A549 (cell line): ENCODE data around the gene AIP.

Experiments
- CBX2 ChIP-seq: fragments of 200-600 bp; sonication (generic); IDR thresholded peaks from 2 replicates; pipeline ENCODE4 v1.6.1; 2016; ENCODE audit warnings: low read depth, mild to moderate bottlenecking, borderline replicate concordance
- CTCF ChIP-seq: fragments of >200 bp; sonication (Bioruptor Twin); formaldehyde crosslinking; IDR thresholded peaks from 3 replicates; pipeline ENCODE4 v1.5.1; 2016
- EHMT2 ChIP-seq: fragments of 200-600 bp; sonication (generic); IDR thresholded peaks from 2 replicates; pipeline ENCODE4 v1.6.1; 2016; ENCODE audit warnings: antibody characterized with exemption, low read depth, mild to moderate bottlenecking, moderate library complexity
- ELK1 ChIP-seq: fragments of 150-350 bp; IDR thresholded peaks from 2 replicates; pipeline ENCODE4 v1.6.1; 2014; ENCODE audit warnings: low read depth, mild to moderate bottlenecking, low read length
- MYC ChIP-seq: IDR thresholded peaks from 2 replicates; pipeline ENCODE4 v1.6.1; 2012; ENCODE audit warnings: mild to moderate bottlenecking, inconsistent platforms, low read length, improper control_type of control experiment, borderline replicate concordance
- POLR2A ChIP-seq: IDR thresholded peaks from 2 replicates; pipeline ENCODE4 v1.6.1; 2012; ENCODE audit warnings: mild to moderate bottlenecking, low read length
- RNF2 ChIP-seq: fragments of 200-600 bp; sonication (generic); IDR thresholded peaks from 2 replicates; pipeline ENCODE4 v1.6.1; 2016; ENCODE audit warnings: low read depth, mild to moderate bottlenecking, antibody characterized with exemption, moderate library complexity, borderline replicate concordance
- SREBF2 ChIP-seq: fragments of 450-650 bp; IDR thresholded peaks from 2 replicates; pipeline ENCODE4 v1.6.1; 2014; ENCODE audit warnings: mild to moderate bottlenecking, moderate library complexity
- TF ChIP-seq, protein P1 (sequence below): fragments of >200 bp; sonication (Bioruptor Twin); formaldehyde crosslinking; IDR thresholded peaks from 3 replicates; pipeline ENCODE4 v1.6.1; 2016

DNA sequence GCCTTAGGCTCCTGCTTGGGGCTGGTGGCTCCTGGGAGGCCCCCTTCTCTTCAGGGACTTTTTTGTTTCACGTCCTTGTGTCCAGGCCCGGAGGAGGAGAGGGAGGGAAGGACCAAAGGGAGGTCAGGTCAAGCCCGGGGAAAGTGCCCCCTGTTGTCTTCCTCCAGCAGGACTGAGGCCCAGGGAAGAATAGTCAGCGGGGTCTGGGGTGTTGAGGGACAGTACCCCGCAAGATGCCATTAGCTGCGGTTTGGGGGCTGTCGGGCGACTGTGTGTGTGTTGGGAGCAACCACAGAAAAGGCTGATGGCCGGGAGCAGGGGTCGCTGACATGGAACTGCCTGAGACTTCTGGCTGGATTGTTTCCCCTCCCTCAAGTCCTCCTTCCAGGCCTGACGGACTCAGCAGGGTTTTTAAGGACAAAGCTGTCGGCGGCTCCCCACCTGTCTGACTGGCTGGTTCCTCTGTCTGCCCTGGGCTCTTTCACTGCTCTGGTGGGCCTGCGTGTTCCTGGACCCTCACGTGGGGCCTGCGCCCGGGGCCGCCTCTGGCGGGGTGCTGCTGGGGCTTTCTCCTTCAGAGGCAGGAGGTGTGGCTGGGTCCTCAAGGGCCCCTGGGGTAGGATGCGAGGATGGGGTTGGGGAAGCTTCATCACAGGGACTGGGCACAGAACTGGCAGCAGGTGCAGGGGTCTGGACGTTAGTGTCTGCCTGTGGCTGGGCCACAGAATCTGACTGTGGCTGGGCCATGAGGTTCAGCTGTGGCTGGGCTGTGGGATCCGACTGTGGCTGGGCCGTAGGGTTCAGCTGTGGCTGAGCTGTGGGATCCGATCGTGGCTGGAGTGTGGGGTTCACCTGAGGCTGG is 31.8 kb upstream of the AIP start:
- TF ChIP-seq EHMT2, result no peak
- TF ChIP-seq CTCF, result no peak
- no peak for TF ChIP-seq CBX2
- TF ChIP-seq ELK1, result no peak
- no peak for TF ChIP-seq POLR2A
- no peak for TF ChIP-seq RNF2
- no peak for TF ChIP-seq SREBF2
- no peak for TF ChIP-seq MYC
- TF ChIP-seq, protein P1, sequence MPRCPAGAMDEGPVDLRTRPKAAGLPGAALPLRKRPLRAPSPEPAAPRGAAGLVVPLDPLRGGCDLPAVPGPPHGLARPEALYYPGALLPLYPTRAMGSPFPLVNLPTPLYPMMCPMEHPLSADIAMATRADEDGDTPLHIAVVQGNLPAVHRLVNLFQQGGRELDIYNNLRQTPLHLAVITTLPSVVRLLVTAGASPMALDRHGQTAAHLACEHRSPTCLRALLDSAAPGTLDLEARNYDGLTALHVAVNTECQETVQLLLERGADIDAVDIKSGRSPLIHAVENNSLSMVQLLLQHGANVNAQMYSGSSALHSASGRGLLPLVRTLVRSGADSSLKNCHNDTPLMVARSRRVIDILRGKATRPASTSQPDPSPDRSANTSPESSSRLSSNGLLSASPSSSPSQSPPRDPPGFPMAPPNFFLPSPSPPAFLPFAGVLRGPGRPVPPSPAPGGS, result no peak
